ENCODE data around the gene GOLGA6L6.
"Not testable (repeated sequence)": the region's sequence is repeated elsewhere in the genome, so short reads cannot be mapped to it uniquely, and the experiment has no call there.

GOLGA6L6 gene, protein sequence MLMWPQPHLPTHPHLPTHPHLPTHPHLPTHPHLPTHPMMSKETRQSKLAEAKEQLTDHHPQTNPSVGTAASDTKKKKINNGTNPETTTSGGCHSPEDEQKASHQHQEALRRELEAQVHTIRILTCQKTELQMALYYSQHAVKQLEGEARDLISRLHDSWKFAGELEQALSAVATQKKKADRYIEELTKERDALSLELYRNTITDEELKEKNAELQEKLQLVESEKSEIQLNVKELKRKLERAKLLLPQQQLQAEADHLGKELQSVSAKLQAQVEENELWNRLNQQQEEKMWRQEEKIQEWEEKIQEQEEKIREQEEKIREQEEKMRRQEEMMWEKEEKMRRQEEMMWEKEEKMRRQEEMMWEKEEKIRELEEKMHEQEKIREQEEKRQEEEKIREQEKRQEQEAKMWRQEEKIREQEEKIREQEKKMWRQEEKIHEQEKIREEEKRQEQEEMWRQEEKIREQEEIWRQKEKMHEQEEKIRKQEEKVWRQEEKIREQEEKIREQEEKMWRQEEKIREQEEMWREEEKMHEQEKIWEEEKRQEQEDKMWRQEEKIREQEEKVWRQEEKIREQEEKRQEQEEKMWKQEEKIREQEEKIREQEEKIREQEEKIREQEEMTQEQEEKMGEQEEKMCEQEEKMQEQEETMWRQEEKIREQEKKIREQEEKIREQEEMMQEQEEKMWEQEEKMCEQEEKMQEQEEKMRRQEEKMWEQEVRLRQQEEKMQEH

DNA sequence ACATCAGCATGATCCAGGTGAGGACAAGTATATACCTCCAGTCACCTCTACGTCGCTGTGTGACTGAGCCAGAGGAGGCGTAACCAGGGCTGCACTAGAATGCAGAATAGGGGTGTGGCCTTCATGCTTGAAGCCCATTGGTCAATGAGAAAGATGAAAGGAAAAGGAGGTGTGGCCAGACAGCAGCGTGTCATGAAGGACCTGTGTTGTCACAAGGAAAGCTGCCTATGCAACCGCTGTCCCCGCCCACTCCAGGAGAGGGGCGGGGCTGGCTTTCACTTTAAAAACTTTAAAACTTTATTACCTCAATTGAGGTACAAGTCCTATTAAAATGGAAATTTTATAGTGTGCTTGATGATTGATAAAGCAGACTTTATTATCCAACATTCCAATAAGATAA, at the start of gene GOLGA6L6:
Gene GOLGA6L6 (minus strand): TSS at position 101 of the 400 bp plus-strand sequence. CDS start 91 bp downstream, at position 10.
- not testable (repeated sequence) for H3K27me3 Mint-ChIP-seq

DNA sequence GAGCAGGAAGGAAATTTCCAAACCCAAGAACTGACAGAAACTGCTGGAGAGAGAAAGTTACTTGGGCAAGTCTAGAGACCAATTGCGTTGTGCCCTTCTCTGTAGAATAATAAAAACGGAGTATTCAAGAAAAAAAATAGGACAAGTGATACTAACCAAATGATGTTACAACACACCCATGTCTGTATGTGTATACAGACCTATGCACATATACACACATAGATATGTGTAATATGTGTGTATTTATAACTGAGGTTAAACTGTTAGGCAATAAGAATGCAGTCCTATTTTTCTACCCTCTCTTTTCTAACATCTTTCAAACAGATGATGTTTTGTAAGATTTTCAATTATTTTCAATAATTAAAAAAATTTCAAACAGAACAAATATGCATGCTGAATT, 48.5 kb upstream of the GOLGA6L6 start:
- H3K4me1 Mint-ChIP-seq; H3K36me3 Mint-ChIP-seq; ATAC-seq (ENCODE audit: low read depth); H3K27ac Mint-ChIP-seq; H3K27me3 Mint-ChIP-seq; H3K4me3 Mint-ChIP-seq; H3K9me3 Mint-ChIP-seq; DNase-seq (ENCODE audit: low spot score in 2 of 2): not testable (repeated sequence)

More for the DNA sequence above, at the start of gene GOLGA6L6:
- H3K9me3 Mint-ChIP-seq; ATAC-seq (ENCODE audit: low read depth); H3K36me3 Mint-ChIP-seq; H3K4me3 Mint-ChIP-seq; H3K4me1 Mint-ChIP-seq; H3K27ac Mint-ChIP-seq; DNase-seq (ENCODE audit: low spot score in 2 of 2): not testable (repeated sequence)

DNA sequence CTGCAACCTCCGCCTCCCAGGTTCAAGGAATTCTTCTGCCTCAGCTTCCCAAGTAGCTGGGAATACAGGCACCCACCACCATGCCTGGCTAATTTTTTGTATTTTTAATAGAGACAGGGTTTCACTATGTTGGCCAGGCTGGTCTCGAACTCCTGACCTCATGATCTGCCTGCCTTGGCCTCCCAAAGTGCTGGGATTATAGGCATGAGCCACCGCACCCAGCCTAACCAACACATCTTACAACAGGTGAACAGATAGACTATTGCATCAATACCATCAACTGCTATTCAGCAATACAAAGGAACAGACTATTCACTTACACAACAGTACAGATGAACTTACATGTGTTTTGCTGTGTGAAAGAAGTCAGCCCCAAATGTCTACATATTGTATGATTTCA, 45.2 kb upstream of the GOLGA6L6 start:
- not testable (repeated sequence) for H3K27me3 Mint-ChIP-seq, H3K4me1 Mint-ChIP-seq

DNA sequence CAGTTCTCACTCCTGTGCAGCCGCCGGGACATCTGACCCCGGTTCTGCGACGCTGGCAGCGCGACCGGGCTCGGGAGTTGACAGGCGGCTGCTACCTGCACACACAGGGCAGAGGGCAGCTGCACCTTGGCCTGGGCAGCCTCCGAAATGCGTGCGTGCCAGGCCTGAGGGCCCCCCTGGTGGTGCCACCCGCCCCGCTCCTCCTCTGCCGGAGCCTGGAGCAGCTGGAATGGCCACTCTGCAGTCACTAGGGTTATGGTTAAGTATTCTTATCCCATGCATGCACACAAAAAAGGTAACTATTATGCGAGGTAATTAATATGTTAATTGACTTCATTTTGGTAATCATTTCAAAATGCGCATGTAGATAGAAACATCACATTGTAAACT, 41.1 kb upstream of the GOLGA6L6 start:
- not testable (repeated sequence) for DNase-seq (ENCODE audit: low spot score in 2 of 2); H3K9me3 Mint-ChIP-seq; ATAC-seq (ENCODE audit: low read depth); H3K4me1 Mint-ChIP-seq; H3K36me3 Mint-ChIP-seq; H3K27me3 Mint-ChIP-seq; H3K4me3 Mint-ChIP-seq; H3K27ac Mint-ChIP-seq

More for the DNA sequence above, 45.2 kb upstream of the GOLGA6L6 start:
- H3K27ac Mint-ChIP-seq; H3K36me3 Mint-ChIP-seq; H3K9me3 Mint-ChIP-seq; ATAC-seq (ENCODE audit: low read depth); DNase-seq (ENCODE audit: low spot score in 2 of 2); H3K4me3 Mint-ChIP-seq: not testable (repeated sequence)

DNA sequence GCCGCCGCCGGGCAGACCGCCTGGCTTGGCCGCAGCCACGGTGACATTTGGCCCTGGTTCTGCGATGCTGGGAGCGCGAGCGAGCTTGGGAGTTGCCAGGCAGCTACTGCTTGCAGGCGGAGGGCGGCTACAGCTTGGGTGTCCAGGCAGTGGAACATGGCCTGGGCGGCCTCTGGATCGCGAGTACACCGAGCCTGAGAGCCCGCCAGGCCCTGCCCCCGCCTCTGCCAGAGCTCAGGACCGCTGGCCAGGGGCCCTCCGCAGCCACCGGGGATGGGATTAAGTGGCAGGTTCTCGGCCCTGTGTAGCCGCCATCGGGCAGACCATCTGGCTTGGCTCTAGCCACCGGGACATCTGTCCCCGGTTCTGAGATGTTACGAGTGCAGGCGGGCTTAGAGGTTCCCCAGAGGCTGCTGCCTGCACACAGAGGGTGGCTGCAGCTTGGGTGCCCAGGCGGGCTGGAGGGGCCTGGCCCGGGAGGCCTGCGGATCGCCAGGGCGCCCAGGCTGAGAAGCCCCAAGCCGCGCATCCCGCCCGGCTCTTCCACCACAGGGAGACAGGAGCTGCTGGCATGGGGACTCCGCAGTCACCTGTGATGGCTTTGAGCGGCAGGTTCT, 40.6 kb upstream of the GOLGA6L6 start:
- not testable (repeated sequence) for H3K4me3 Mint-ChIP-seq; H3K27me3 Mint-ChIP-seq; DNase-seq (ENCODE audit: low spot score in 2 of 2); ATAC-seq (ENCODE audit: low read depth); H3K4me1 Mint-ChIP-seq; H3K36me3 Mint-ChIP-seq; H3K9me3 Mint-ChIP-seq; H3K27ac Mint-ChIP-seq

DNA sequence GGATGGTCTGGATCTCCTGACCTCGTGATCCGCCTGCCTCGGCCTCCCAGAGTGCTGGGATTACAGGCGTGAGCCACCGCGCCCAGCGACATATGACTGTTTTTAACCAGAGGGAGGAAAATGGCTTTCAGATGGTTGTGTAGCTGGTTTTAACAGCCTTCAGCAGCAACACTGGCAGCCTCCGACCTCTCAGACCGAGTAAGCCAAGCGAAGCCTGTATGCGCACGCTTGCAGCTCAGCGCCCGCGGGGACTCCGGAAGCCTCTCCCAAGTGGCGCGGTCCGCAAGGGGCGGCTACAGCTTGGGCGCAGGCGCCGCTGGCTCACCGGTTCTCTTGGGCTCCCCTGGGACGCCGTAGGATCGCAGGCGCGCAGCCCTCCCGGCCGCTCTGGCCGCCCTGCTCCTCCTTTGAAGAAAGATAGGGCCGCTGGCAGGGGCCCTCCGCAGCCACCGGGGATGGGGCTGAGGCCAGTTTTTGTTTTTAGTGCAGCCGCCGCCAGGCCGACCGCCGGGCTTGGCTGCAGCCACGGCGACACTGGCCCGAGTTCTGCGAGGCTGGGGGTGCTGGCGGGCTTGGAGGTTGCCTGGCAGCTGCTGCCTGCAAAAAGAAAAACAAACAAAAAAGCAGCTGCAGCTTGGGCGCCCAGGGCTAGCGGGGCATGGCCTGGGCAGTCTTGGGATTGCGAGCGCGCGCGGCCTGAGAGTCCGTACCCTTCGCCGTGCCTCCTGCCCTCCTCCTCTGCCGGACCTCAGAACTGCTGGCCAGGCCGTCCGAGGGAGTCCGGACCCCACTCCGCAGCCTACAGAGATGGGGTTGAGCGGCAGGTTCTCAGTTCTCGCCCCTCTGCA, 39.9 kb upstream of the GOLGA6L6 start:
- not testable (repeated sequence) for H3K36me3 Mint-ChIP-seq; H3K4me1 Mint-ChIP-seq; H3K27ac Mint-ChIP-seq; DNase-seq (ENCODE audit: low spot score in 2 of 2); H3K27me3 Mint-ChIP-seq; H3K9me3 Mint-ChIP-seq; ATAC-seq (ENCODE audit: low read depth); H3K4me3 Mint-ChIP-seq

DNA sequence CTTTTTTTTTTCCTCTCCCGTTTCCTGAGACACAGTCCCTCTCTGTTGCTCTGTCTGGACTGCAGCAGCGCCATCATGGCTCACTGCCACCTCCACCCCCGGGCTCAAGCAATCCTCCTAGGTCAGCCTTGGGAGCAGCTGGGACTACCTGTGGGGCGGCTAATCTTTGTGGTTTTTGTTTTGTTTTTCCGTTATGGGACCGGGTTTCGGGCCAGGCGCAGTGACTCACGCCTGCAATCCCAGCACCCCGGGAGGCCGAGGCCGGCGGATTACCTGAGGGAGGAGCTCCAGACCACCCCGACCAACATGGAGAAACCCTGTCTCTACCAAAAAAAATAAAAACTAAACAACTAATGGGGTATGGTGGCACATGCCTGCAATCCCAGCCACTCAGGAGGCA, 38.1 kb upstream of the GOLGA6L6 start:
- H3K4me3 Mint-ChIP-seq; H3K36me3 Mint-ChIP-seq; ATAC-seq (ENCODE audit: low read depth): not testable (repeated sequence)

DNA sequence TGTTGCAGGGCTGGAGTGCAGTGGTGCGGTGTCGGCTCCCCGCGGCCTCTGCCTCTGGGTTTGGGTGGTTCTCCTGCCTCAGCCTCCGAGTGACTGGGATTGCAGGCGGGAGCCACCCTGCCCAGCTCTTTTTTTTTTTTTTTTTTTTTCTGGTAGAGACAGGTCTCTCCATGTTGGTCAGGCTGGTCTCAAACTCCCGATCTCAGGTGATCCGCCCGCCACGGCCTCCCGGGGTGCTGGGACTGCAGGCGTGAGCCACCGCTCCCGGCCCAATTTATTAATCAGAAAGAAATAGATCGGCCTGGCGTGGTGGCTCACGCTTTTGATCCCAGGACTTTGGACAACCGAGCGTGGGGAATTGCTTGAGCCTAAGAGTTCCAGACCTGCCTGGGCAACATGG, 9.7 kb upstream of the GOLGA6L6 start:
- not testable (repeated sequence) for H3K27ac Mint-ChIP-seq; H3K4me3 Mint-ChIP-seq; DNase-seq (ENCODE audit: low spot score in 2 of 2); H3K36me3 Mint-ChIP-seq; H3K27me3 Mint-ChIP-seq; H3K4me1 Mint-ChIP-seq; ATAC-seq (ENCODE audit: low read depth); H3K9me3 Mint-ChIP-seq

More for the DNA sequence above, 38.1 kb upstream of the GOLGA6L6 start:
- not testable (repeated sequence) for H3K27me3 Mint-ChIP-seq; DNase-seq (ENCODE audit: low spot score in 2 of 2); H3K4me1 Mint-ChIP-seq; H3K9me3 Mint-ChIP-seq; H3K27ac Mint-ChIP-seq

DNA sequence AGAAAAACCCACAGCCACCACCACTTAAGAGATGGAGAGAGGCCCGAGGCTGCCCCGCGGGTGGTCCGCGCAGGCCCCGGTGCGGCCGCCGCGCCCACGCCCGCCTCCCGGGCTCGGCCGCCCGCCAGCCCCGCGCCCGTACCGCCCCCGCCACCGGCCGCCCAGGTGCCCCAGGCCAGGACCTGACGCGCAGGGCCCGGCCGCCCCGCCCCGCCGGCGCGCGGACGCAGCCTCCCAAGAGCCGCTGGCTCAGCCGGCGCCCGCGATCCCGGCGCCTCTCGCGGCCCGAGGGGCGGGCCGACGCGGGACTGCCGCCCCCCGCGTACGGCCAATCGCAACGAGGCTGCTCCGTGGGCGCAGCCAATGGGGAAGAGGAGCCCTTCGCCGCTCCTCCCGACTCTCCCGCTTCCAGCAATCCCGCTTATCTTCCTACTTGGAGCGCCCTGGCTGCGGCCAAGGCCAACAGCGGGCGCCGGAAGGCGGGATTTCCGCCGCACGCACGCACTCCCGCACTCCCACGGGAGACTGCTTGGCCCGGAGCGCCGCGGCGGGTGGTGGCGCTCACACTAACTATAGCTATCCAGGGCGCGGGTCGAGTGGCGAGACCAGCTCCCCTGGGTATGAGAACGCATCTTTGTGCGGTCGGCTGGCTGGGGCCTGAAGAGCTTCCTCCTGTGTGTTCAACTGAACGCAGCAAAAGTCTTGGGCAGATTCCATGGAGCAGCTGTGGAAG, 35.5 kb downstream of the GOLGA6L6 start:
- not testable (repeated sequence) for H3K27me3 Mint-ChIP-seq; H3K27ac Mint-ChIP-seq; H3K9me3 Mint-ChIP-seq; ATAC-seq (ENCODE audit: low read depth); H3K4me1 Mint-ChIP-seq; DNase-seq (ENCODE audit: low spot score in 2 of 2); H3K36me3 Mint-ChIP-seq
- peak overlapping the region; percentile 67 for H3K4me3 Mint-ChIP-seq

DNA sequence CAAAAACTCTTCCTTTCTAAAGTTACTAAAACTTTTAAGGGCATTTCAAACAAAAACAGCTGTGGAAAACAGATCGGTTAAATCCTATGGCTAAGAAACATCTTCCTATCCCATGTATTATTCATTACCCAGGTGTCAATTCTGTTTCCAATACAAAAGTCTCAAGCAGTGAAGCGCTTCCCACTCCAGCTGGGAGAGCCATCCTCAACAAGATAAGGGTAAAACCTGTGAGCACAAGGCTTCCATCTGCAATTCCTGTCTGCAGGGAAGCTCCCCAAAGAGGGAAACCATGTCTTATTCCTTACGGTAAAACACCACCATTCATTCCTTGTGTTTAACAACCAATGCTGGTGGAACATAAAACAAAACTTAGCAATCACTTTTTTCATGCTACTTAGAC, 38.8 kb downstream of the GOLGA6L6 start:
- H3K4me3 Mint-ChIP-seq; H3K27me3 Mint-ChIP-seq; ATAC-seq (ENCODE audit: low read depth); H3K36me3 Mint-ChIP-seq; H3K4me1 Mint-ChIP-seq; H3K27ac Mint-ChIP-seq; DNase-seq (ENCODE audit: low spot score in 2 of 2); H3K9me3 Mint-ChIP-seq: not testable (repeated sequence)

DNA sequence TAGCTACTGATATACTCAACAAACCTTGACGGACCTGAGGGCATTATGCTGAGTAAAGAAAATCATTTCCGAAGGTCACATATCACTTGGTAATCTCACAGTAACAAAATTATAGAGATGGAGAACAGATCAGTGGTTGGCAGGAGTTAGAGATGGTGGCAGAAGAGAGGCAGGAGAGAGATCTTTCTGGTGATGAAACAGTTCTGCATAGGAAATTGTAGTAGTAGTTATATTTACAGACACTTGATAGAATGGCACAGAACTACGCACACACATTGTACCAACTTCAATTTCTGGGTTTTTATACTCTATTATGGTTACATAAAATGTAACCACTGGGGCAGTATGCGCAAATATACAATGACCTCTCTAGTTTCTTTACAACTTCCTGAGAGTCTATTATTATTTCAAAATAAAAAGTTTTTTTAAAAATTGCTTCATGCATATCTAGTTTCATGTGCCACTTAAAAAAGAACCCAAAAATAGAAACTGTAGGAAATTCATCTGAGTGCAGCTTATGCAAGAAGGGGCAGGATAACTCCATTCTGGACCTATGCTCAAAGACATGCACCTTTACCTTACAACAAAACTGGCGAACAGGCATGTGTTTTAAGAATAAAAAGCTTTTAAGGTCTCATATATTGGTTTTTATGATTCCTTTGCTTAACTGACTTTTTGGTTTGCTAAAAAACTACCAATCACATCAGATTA, 39.9 kb downstream of the GOLGA6L6 start:
- not testable (repeated sequence) for H3K27me3 Mint-ChIP-seq; H3K4me1 Mint-ChIP-seq; ATAC-seq (ENCODE audit: low read depth); H3K9me3 Mint-ChIP-seq; H3K4me3 Mint-ChIP-seq; H3K27ac Mint-ChIP-seq; DNase-seq (ENCODE audit: low spot score in 2 of 2); H3K36me3 Mint-ChIP-seq

DNA sequence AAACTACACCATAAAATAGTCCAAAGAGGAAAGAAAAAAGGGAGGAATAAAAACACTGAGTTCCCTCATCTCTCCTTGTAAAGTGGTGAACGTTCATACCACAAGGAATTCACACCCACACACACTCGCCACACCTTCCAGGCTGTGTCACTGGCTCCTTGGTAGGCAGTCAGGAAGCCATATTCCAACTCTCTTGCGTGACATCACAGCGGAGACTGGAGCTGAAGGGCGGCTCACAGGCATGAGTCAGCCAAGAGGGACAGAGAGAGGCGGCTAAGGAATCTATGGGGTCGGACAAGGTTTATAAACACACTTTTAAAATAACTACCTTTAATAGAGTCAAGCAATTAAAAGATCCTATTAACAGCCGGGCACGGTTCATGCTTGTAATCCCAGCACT, 43.8 kb downstream of the GOLGA6L6 start:
- not testable (repeated sequence) for H3K4me1 Mint-ChIP-seq; H3K36me3 Mint-ChIP-seq; DNase-seq (ENCODE audit: low spot score in 2 of 2); ATAC-seq (ENCODE audit: low read depth); H3K27ac Mint-ChIP-seq; H3K4me3 Mint-ChIP-seq; H3K27me3 Mint-ChIP-seq; H3K9me3 Mint-ChIP-seq

DNA sequence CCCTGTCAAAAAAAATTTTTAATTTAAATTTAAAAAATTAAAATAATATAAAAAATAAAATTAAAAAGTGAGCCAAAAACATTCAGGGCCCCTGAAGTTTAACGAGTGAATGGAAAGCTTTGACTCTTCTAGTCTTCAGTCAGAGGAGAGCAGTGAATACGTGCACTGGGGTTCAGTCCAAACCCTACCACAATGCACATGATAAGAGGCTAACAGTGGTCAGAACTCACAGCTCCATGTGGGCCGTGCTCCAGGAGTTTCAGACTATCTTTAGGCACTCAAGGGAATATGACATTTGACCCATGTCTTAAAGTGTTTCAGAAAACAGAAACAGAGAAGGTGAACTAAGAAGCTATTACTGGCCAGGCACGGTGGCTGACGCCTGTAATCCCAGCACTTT, 48.6 kb downstream of the GOLGA6L6 start:
- not testable (repeated sequence) for H3K4me1 Mint-ChIP-seq; H3K27ac Mint-ChIP-seq; ATAC-seq (ENCODE audit: low read depth); DNase-seq (ENCODE audit: low spot score in 2 of 2); H3K9me3 Mint-ChIP-seq; H3K27me3 Mint-ChIP-seq; H3K36me3 Mint-ChIP-seq; H3K4me3 Mint-ChIP-seq

Measured in memory B cell (primary cell).